Measurements from ENCODE around the gene ANKRD33. TPM values are rescaled to one million over a fixed set of nuclear protein-coding genes. Genes with fewer than 3 reads are reported as not detected.

ANKRD33 gene
- total and polyA plus RNA-seq, 2 of the 4 experiments (the other 2 are of a cell fraction): under 0.01 to 0.03 TPM

GRCh38 chr12:51924551-51925319 lies 36.8 kb downstream of the ANKRD33 start:
- H3K18ac ChIP-seq (ENCODE audit: low read depth, low read length): no peak overlapping the region
- no peak overlapping the region for H3K4me3 ChIP-seq (ENCODE audit: insufficient read depth, low read depth, low read length)
- no peak for DNase-seq
- ChIA-PET POLR2A (ENCODE audit: unreplicated experiment) (no interaction called here), CTCF (no interaction called here)
- dilution Hi-C loops (cut with HindIII; ENCODE audit: low sequenced_read_pairs, unreplicated experiment): no loop called here
- no peaks in the 10 kb centered on the region for H3K27me3 ChIP-seq (ENCODE audit: control insufficient read depth, insufficient read depth, low read length)
- no peaks in the 10 kb centered on the region for H3K9me3 ChIP-seq (ENCODE audit: control insufficient read depth, insufficient read depth, low read length)
- WGBS, 2 experiments (ENCODE audit: extremely low coverage in 2 of 2, insufficient read length in 1 of 2): 100% methylated on average over 1 of the region's 5 CpGs; no CpG with 5 or more reads in 1 of the 2 experiments
- peaks cover 14% of the 10 kb centered on the region; the same call in 1 of the 2 replicates for H3K9me1 ChIP-seq (ENCODE audit: insufficient read depth, low read length)
- no peak overlapping the region for H3K9ac ChIP-seq (ENCODE audit: low read depth, low read length)
- in situ Hi-C loops (cut with MboI; ENCODE audit: low sequenced_read_pairs): no loop called here
- no peak overlapping the region for H2AK9ac ChIP-seq (replicated peaks; ENCODE audit: low read depth, low read length, poor library complexity)
- H3K4me2 ChIP-seq (ENCODE audit: low read depth, low read length): no peak overlapping the region
- H2BK5ac ChIP-seq (ENCODE audit: low read depth, low read length, poor library complexity, severe bottlenecking): no peak overlapping the region
- 0 out of 2 replicates have a peak overlapping the region, but pooled peaks have one; percentile 7 for H3K23ac ChIP-seq (ENCODE audit: low read depth, low read length)
- no peak overlapping the region for H4K5ac ChIP-seq (ENCODE audit: low read depth, low read length)
- H4K20me1 ChIP-seq (ENCODE audit: insufficient read depth, low read length): no peaks in the 10 kb centered on the region
- no peak overlapping the region; the same call in 1 of the 2 replicates for H2AK5ac ChIP-seq (ENCODE audit: low read depth, low read length)
- TF ChIP-seq RFX5 (IDR thresholded peaks at IDR 0.05; ENCODE audit: low read depth, low read length) (no peak), MXI1 (IDR thresholded peaks at IDR 0.05; ENCODE audit: borderline replicate concordance, low read depth, low read length) (no peak), POLR2A (IDR thresholded peaks at IDR 0.05; ENCODE audit: low read depth, low read length) (no peak), FOS (IDR thresholded peaks at IDR 0.05; ENCODE audit: low read depth, low read length) (no peak), RCOR1 (IDR thresholded peaks at IDR 0.05; ENCODE audit: insufficient replicate concordance, low read length) (no peak), RAD21 (IDR thresholded peaks at IDR 0.05; ENCODE audit: low read length) (no peak), MAFK (IDR thresholded peaks at IDR 0.05; ENCODE audit: low read depth, low read length) (no peak), SMC3 (IDR thresholded peaks at IDR 0.05; ENCODE audit: low read depth, low read length) (no peak), NFE2L2 (IDR thresholded peaks at IDR 0.05; ENCODE audit: low read depth, low read length) (no peak), CEBPB (IDR thresholded peaks at IDR 0.05; ENCODE audit: low read depth, low read length) (no peak), USF2 (IDR thresholded peaks at IDR 0.05; ENCODE audit: low read depth, low read length) (no peak), BHLHE40 (IDR thresholded peaks at IDR 0.05; ENCODE audit: low read depth, low read length) (no peak)
- TF ChIP-seq, protein P1, sequence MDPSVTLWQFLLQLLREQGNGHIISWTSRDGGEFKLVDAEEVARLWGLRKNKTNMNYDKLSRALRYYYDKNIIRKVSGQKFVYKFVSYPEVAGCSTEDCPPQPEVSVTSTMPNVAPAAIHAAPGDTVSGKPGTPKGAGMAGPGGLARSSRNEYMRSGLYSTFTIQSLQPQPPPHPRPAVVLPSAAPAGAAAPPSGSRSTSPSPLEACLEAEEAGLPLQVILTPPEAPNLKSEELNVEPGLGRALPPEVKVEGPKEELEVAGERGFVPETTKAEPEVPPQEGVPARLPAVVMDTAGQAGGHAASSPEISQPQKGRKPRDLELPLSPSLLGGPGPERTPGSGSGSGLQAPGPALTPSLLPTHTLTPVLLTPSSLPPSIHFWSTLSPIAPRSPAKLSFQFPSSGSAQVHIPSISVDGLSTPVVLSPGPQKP (IDR thresholded peaks at IDR 0.05; ENCODE audit: borderline replicate concordance, low read depth, low read length): no peak
- TF ChIP-seq, protein P2, sequence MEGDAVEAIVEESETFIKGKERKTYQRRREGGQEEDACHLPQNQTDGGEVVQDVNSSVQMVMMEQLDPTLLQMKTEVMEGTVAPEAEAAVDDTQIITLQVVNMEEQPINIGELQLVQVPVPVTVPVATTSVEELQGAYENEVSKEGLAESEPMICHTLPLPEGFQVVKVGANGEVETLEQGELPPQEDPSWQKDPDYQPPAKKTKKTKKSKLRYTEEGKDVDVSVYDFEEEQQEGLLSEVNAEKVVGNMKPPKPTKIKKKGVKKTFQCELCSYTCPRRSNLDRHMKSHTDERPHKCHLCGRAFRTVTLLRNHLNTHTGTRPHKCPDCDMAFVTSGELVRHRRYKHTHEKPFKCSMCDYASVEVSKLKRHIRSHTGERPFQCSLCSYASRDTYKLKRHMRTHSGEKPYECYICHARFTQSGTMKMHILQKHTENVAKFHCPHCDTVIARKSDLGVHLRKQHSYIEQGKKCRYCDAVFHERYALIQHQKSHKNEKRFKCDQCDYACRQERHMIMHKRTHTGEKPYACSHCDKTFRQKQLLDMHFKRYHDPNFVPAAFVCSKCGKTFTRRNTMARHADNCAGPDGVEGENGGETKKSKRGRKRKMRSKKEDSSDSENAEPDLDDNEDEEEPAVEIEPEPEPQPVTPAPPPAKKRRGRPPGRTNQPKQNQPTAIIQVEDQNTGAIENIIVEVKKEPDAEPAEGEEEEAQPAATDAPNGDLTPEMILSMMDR (conservative IDR thresholded peaks at IDR 0.05; ENCODE audit: low read depth, low read length): no peak
- BruUV-seq (replicated peaks): no TSS peak
- H2BK120ac ChIP-seq (ENCODE audit: low read depth, low read length): 0 out of 2 replicates have a peak overlapping the region, but pooled peaks have one; percentile 6
- H3K79me1 ChIP-seq (ENCODE audit: low read depth in 1 of 2, low read length in 2 of 2): no peaks in the 10 kb centered on the region; a peak in 1 of 4 replicates
- no peak overlapping the region; the same call in 1 of the 2 replicates for H4K91ac ChIP-seq (ENCODE audit: insufficient read depth, low read depth, low read length)
- no peak overlapping the region for H3K56ac ChIP-seq (ENCODE audit: extremely low read depth, insufficient read depth, low read length)
- no peak overlapping the region for H3K14ac ChIP-seq (replicated peaks; ENCODE audit: low read depth, low read length)
- H2AFZ ChIP-seq (replicated peaks; ENCODE audit: low read length, poor library complexity): no peak overlapping the region
- intact Hi-C loops (cut with micrococcal nuclease): no loop called here
- H4K8ac ChIP-seq (ENCODE audit: low read depth in 2 of 2, low read length in 2 of 2): no peak overlapping the region
- no peaks in the 10 kb centered on the region for H3K36me3 ChIP-seq (ENCODE audit: control insufficient read depth, insufficient read depth, low read length)
- ATAC-seq (ENCODE audit: low read depth): no peak
- no peak overlapping the region; the same call in 1 of the 2 replicates for H2BK20ac ChIP-seq (ENCODE audit: low read depth, low read length)
- H3K4ac ChIP-seq (ENCODE audit: low read depth, low read length): no peak overlapping the region; the same call in 1 of the 2 replicates
- H2BK15ac ChIP-seq (ENCODE audit: low read depth, low read length): no peak overlapping the region
- peaks cover 10% of the 10 kb centered on the region for H3K4me1 ChIP-seq (ENCODE audit: control insufficient read depth, insufficient read depth, low read length)
- no peak overlapping the region for H3K27ac ChIP-seq (ENCODE audit: insufficient read depth, low read length)

Data from IMR-90 (cell line).